H1 (cell line): Measurements from ENCODE around the gene SUSD1. TPM values are rescaled to one million over a fixed set of nuclear protein-coding genes. Genes with fewer than 3 reads are reported as not detected.
A peak's percentile ranks its signal among the peaks of the same experiment; 100 is the strongest.

Experiments used
- CTCF ChIA-PET: fragments of 300-600 bp; sonication (Branson Sonifier 250); formaldehyde crosslinking; loops from one replicate; lab custom pipeline; 2021; ENCODE audit not compliant: partially characterized antibody; lab: Charles Lee
- POLR2A ChIA-PET: fragments of 300-600 bp; sonication (Branson Sonifier 250); formaldehyde crosslinking; loops from one replicate; lab custom pipeline; 2021; ENCODE audit warnings: inconsistent platforms; ENCODE audit not compliant: partially characterized antibody; lab: Charles Lee
- DNase-seq, 2 experiments: peaks; one replicate each; pipeline versions ENCODE4 v3.0.0 to v3.0.0-alpha.2; 2010 to 2022; ENCODE audit warnings: low spot score in 2 of 2, low read depth in 1 of 2, mixed read lengths in 1 of 2
- FAIRE-seq: peaks from 2 replicates; lab custom pipeline; 2011; peaks lifted over from hg19 to GRCh38; lab: Jason Lieb, UNC
- H2AFZ ChIP-seq: 2 replicates; pipeline ENCODE4 v1.8.1; 2012; ENCODE audit warnings: low read length, inconsistent platforms
- H2AK5ac ChIP-seq: 2 replicates; pipeline ENCODE4 v1.6.1; 2013; ENCODE audit warnings: low read depth, low read length
- H2BK120ac ChIP-seq: replicated peaks from 2 replicates; pipeline ENCODE3; 2013; ENCODE audit warnings: low read depth, low read length, inconsistent platforms
- H2BK12ac ChIP-seq: 2 replicates; pipeline ENCODE4 v1.6.1; 2013; ENCODE audit warnings: low read depth, low read length
- H2BK15ac ChIP-seq: 2 replicates; pipeline ENCODE4 v1.6.1; 2013; ENCODE audit warnings: low read length
- H2BK20ac ChIP-seq: 2 replicates; pipeline ENCODE4 v1.6.1; 2013; ENCODE audit warnings: low read length
- H2BK5ac ChIP-seq: 2 replicates; pipeline ENCODE4 v1.6.1; 2013; ENCODE audit warnings: low read depth, low read length
- H3K14ac ChIP-seq: 2 replicates; pipeline ENCODE4 v1.6.1; 2013; ENCODE audit warnings: inconsistent platforms; ENCODE audit not compliant: insufficient read length
- H3K18ac ChIP-seq: 2 replicates; pipeline ENCODE4 v1.6.1; 2013; ENCODE audit warnings: low read length; ENCODE audit errors: extremely low read depth
- H3K23ac ChIP-seq: 2 replicates; pipeline ENCODE4 v1.6.1; 2013; ENCODE audit warnings: inconsistent platforms; ENCODE audit not compliant: insufficient read length
- H3K23me2 ChIP-seq: 2 replicates; pipeline ENCODE4 v1.6.1; 2013; ENCODE audit warnings: low read depth, low read length
- H3K27ac ChIP-seq: 2 replicates; pipeline ENCODE4 v1.6.1; 2011; ENCODE audit warnings: low read depth, low read length, inconsistent platforms
- H3K27me3 ChIP-seq, 4 experiments: replicated peaks in 1 of 4; 1 replicate in 1 of 4; 2 replicates in 3 of 4; pipeline versions ENCODE4 v1.6.1 to v1.8.1; 2011 to 2013; ENCODE audit warnings: low read length in 3 of 4, mild to moderate bottlenecking in 3 of 4, inconsistent platforms in 2 of 4, mixed read lengths in 2 of 4, moderate library complexity in 1 of 4; ENCODE audit not compliant: control insufficient read depth in 3 of 4, insufficient read depth in 3 of 4; ENCODE audit errors: extremely low read depth in 1 of 4
- H3K36me3 ChIP-seq, 4 experiments: 2 replicates each; pipeline versions ENCODE4 v1.6.1 to v1.8.1; 2011 to 2013; ENCODE audit warnings: mild to moderate bottlenecking in 4 of 4, low read length in 3 of 4, moderate library complexity in 2 of 4, control low read depth in 1 of 4, inconsistent platforms in 1 of 4; ENCODE audit not compliant: insufficient read depth in 4 of 4, control insufficient read depth in 2 of 4
- H3K4ac ChIP-seq: replicated peaks from 2 replicates; pipeline ENCODE3; 2013; ENCODE audit warnings: low read length, low read depth, mixed read lengths, inconsistent platforms; ENCODE audit not compliant: insufficient read length
- H3K4me1 ChIP-seq, 4 experiments: replicated peaks in 1 of 4; 1 replicate in 1 of 4; 2 replicates in 3 of 4; pipeline versions ENCODE4 v1.6.1 to v1.8.1; 2011 to 2013; ENCODE audit warnings: low read length in 3 of 4, inconsistent platforms in 2 of 4, mixed read lengths in 1 of 4; ENCODE audit not compliant: insufficient read depth in 4 of 4, control insufficient read depth in 3 of 4
- H3K4me2 ChIP-seq, 2 experiments: 2 replicates each; pipeline versions ENCODE4 v1.6.1 to v1.8.1; 2011 to 2013; ENCODE audit warnings: low read depth in 2 of 2, low read length in 2 of 2, control low read depth in 1 of 2, inconsistent platforms in 1 of 2, mild to moderate bottlenecking in 1 of 2; ENCODE audit not compliant: insufficient read depth in 1 of 2
- H3K4me3 ChIP-seq, 4 experiments: fragments of 200-600, 300-600 bp in 1 of 4; sonication (generic), shearing (Covaris generic), sonication (Bioruptor Twin) in 1 of 4; 2 replicates each; pipeline versions ENCODE4 v1.5.1 to v1.8.1; 2011 to 2016; ENCODE audit warnings: low read length in 4 of 4, low read depth in 3 of 4, control low read depth in 2 of 4, inconsistent platforms in 2 of 4, mild to moderate bottlenecking in 2 of 4, mixed read lengths in 1 of 4, moderate library complexity in 1 of 4; ENCODE audit not compliant: insufficient read depth in 2 of 4; ENCODE audit errors: extremely low read depth in 1 of 4
- H3K56ac ChIP-seq: replicated peaks from 2 replicates; pipeline ENCODE3; 2013; ENCODE audit warnings: low read depth, mild to moderate bottlenecking, mixed read lengths, low read length, inconsistent platforms; ENCODE audit not compliant: insufficient read length
- H3K79me1 ChIP-seq: 2 replicates; pipeline ENCODE4 v1.6.1; 2013; ENCODE audit warnings: low read depth, low read length, control low read depth
- H3K79me2 ChIP-seq, 2 experiments: 2 replicates each; pipeline versions ENCODE4 v1.6.1 to v1.8.1; 2012 to 2013; ENCODE audit warnings: low read length in 2 of 2, mild to moderate bottlenecking in 2 of 2, inconsistent platforms in 1 of 2; ENCODE audit not compliant: insufficient read depth in 2 of 2, control insufficient read depth in 1 of 2
- H3K9ac ChIP-seq, 4 experiments: replicated peaks in 1 of 4; 1 replicate in 1 of 4; 2 replicates in 3 of 4; pipeline versions ENCODE4 v1.6.1 to v1.8.1; 2011 to 2013; ENCODE audit warnings: low read depth in 3 of 4, low read length in 3 of 4, control low read depth in 2 of 4, mild to moderate bottlenecking in 2 of 4, moderate library complexity in 2 of 4, inconsistent platforms in 1 of 4; ENCODE audit errors: extremely low read depth in 1 of 4
- H3K9me3 ChIP-seq, 2 experiments: 2 replicates each; pipeline versions ENCODE4 v1.6.1 to v1.8.1; 2012 to 2013; ENCODE audit warnings: mild to moderate bottlenecking in 2 of 2, moderate library complexity in 2 of 2, control low read depth in 1 of 2, inconsistent platforms in 1 of 2, low read depth in 1 of 2, low read length in 1 of 2, mixed read lengths in 1 of 2; ENCODE audit not compliant: insufficient read depth in 2 of 2
- H4K20me1 ChIP-seq, 2 experiments: replicated peaks in 1 of 2; 2 replicates each; pipeline versions ENCODE3 to v1.8.1; 2011 to 2013; ENCODE audit warnings: inconsistent platforms in 2 of 2, low read length in 2 of 2, mild to moderate bottlenecking in 1 of 2; ENCODE audit not compliant: insufficient read depth in 2 of 2, control insufficient read depth in 1 of 2
- H4K5ac ChIP-seq: 2 replicates; pipeline ENCODE4 v1.6.1; 2013; ENCODE audit warnings: low read length, low read depth, mixed read lengths, inconsistent platforms; ENCODE audit not compliant: insufficient read length
- H4K8ac ChIP-seq: 2 replicates; pipeline ENCODE4 v1.8.0; 2013; ENCODE audit warnings: mild to moderate bottlenecking, moderate library complexity, low read length, inconsistent platforms; ENCODE audit not compliant: insufficient read depth; ENCODE audit errors: extremely low read depth
- H4K91ac ChIP-seq: replicated peaks from 2 replicates; pipeline ENCODE3; 2013; ENCODE audit warnings: low read length, mixed read lengths, inconsistent platforms; ENCODE audit not compliant: insufficient read length
- ASH2L ChIP-seq: fragments of 200-600, 300-600 bp; sonication (generic); IDR thresholded peaks from one replicate; pipeline ENCODE4 v1.7.1; 2017; ENCODE audit warnings: low read length
- CEBPB ChIP-seq: IDR thresholded peaks from 2 replicates; pipeline ENCODE4 v1.6.1; 2012; ENCODE audit warnings: low read depth, low read length
- CREB1 ChIP-seq: IDR thresholded peaks from 2 replicates; pipeline ENCODE4 v1.6.1; 2012; ENCODE audit warnings: inconsistent platforms
- HDAC2 ChIP-seq, 2 experiments: fragments of 300-600 bp in 1 of 2; sonication (generic) in 1 of 2; IDR thresholded peaks; 2 replicates each; pipeline ENCODE4 v1.6.1; 2011 to 2012; ENCODE audit warnings: low read depth in 2 of 2, low read length in 2 of 2, mild to moderate bottlenecking in 2 of 2, moderate library complexity in 2 of 2, borderline replicate concordance in 1 of 2, inconsistent platforms in 1 of 2
- NANOG ChIP-seq: IDR thresholded peaks from 2 replicates; pipeline ENCODE4 v1.6.1; 2011; ENCODE audit warnings: low read length, low read depth, mild to moderate bottlenecking, inconsistent platforms; ENCODE audit not compliant: insufficient read depth, poor library complexity, severe bottlenecking
- PHF8 ChIP-seq: fragments of 200-600 bp; sonication (generic); conservative IDR thresholded peaks from 2 replicates; pipeline ENCODE4 v1.7.1; 2012; ENCODE audit warnings: low read depth, mild to moderate bottlenecking, inconsistent platforms, low read length, moderate library complexity
- RAD21 ChIP-seq, 2 experiments: IDR thresholded peaks in 1 of 2; conservative IDR thresholded peaks in 1 of 2; 2 replicates each; pipeline ENCODE4 v1.6.1; 2011; ENCODE audit warnings: low read depth in 2 of 2, low read length in 2 of 2, improper control_type of control experiment in 1 of 2, inconsistent platforms in 1 of 2, mild to moderate bottlenecking in 1 of 2, moderate library complexity in 1 of 2
- TBP ChIP-seq: IDR thresholded peaks from 2 replicates; pipeline ENCODE4 v1.6.1; 2011; ENCODE audit warnings: low read depth, low read length, improper control_type of control experiment
- TCF12 ChIP-seq: IDR thresholded peaks from 2 replicates; pipeline ENCODE4 v1.6.1; 2011; ENCODE audit warnings: low read depth, mild to moderate bottlenecking, low read length
- ZNF274 ChIP-seq: IDR thresholded peaks from 2 replicates; pipeline ENCODE4 v1.7.0; 2012; ENCODE audit warnings: low read length, borderline replicate concordance; ENCODE audit errors: extremely low read depth
- WGBS, 2 experiments: shearing (Covaris generic) in 1 of 2; methylation state at CpG; one replicate each; pipeline versions ENCODE4 v1.1.6 to v1.1.7; 2013 to 2015; ENCODE audit warnings: low lambda C conversion rate in 2 of 2, mixed read lengths in 2 of 2, inconsistent platforms in 1 of 2, low coverage in 1 of 2, missing lambda C conversion rate in 1 of 2; ENCODE audit not compliant: insufficient replicate concordance in 2 of 2, insufficient coverage in 1 of 2, insufficient read length in 1 of 2; ENCODE audit errors: extremely low coverage in 1 of 2, missing lambda C conversion rate in 1 of 2; 5-methylcytosine and 5-hydroxymethylcytosine counted together
- polyA plus RNA-seq, 7 experiments: library from polyadenylated mRNA; depleted of rRNA in 3 of 7; stranded (reverse) in 5 of 7; unstranded in 2 of 7; fragments of >200 nt in 5 of 7; fragments of 200-250 nt in 2 of 7; gene quantifications; 1 replicate in 5 of 7; 2 replicates in 1 of 7; 4 replicates in 1 of 7; pipeline versions ENCODE4 v1.2.1 to v1.2.3, GENCODE V29; 2011 to 2013; ENCODE audit warnings: missing spikeins in 2 of 7, mixed read lengths in 2 of 7
- total RNA-seq: library from RNA; stranded (reverse); fragmentation: NEBNext Ultra II Directional; extraction: Animal tissue kit (Norgen Biotek cat#: 25700); gene quantifications from 2 replicates; pipeline ENCODE4 v1.2.1, GENCODE V29; 2021
- TF ChIP-seq, protein P1 (sequence below), 3 experiments: IDR thresholded peaks; 1 replicate in 2 of 3; 2 replicates in 1 of 3; pipeline versions ENCODE4 v1.5.1 to v1.6.1; 2011; ENCODE audit warnings: low read length in 3 of 3, mild to moderate bottlenecking in 3 of 3, inconsistent platforms in 2 of 3, low read depth in 1 of 3, moderate library complexity in 1 of 3; ENCODE audit not compliant: insufficient read depth in 1 of 3; ENCODE audit errors: control extremely low read depth in 1 of 3

SUSD1 gene
- total and polyA plus RNA-seq, 2 of the 8 experiments (the other 6 are each of a cell fraction or from before 2014, with no cell fraction given), result 2.8 to 7.2 TPM

DNA sequence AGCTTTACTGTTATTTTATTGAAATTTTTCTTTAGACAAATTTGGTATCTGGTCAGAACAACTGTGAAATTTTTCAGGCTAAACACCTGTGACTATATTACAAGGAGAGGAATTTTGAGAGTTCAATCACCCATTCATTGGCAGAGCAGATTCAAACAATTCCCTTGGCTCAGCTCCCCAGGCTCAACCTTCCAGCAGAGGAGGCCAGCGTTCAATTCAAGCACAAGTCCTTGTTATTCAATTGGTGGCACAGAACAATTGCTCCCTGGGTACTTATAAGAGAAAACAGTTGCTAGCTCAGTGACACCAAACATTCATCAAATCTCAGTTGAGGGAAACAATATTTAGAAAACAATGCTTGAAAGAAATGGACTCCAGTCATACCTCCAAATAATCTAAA, 83.3 kb downstream of the SUSD1 start:
- no peak overlapping the region for H3K23ac ChIP-seq
- no peak overlapping the region for H2AK5ac ChIP-seq
- no peak overlapping the region for H3K18ac ChIP-seq
- H3K9me3 ChIP-seq, result no peaks in the 10 kb centered on the region; a peak in 1 of 4 replicates
- H3K27ac ChIP-seq, result no peak overlapping the region
- H3K14ac ChIP-seq, result no peak overlapping the region
- H3K4me2 ChIP-seq, result no peak overlapping the region
- H2BK20ac ChIP-seq, result no peak overlapping the region
- H2BK15ac ChIP-seq, result no peak overlapping the region
- H3K9ac ChIP-seq, result no peak overlapping the region
- no peak overlapping the region for H2BK120ac ChIP-seq
- H2BK12ac ChIP-seq, result no peak overlapping the region
- H4K8ac ChIP-seq, result no peak overlapping the region
- ChIA-PET CTCF (interaction anchor here (0.7 to 1.5 kb wide), 8 partner anchors 10 to 728 kb away, joined by 3 to 4 read pairs (median 3); no protein-coding TSS in a partner anchor), POLR2A (no interaction called here)
- H3K79me2 ChIP-seq, result no peaks in the 10 kb centered on the region
- H3K27me3 ChIP-seq, result no peaks in the 10 kb centered on the region
- peaks cover 0 to 3% (median 0%) of the 10 kb centered on the region in 4 experiments; a peak in 1 of 8 replicates for H3K36me3 ChIP-seq
- FAIRE-seq, result no peak
- no peak overlapping the region for H4K5ac ChIP-seq
- no peak overlapping the region for H2AFZ ChIP-seq
- H4K20me1 ChIP-seq, result no peaks in the 10 kb centered on the region
- H4K91ac ChIP-seq, result no peak overlapping the region
- H3K79me1 ChIP-seq, result no peaks in the 10 kb centered on the region
- 11% methylated on average over 1 of the region's 1 CpG; no CpG with 5 or more reads in 1 of the 2 experiments for WGBS, 2 experiments
- no peaks in the 10 kb centered on the region for H3K23me2 ChIP-seq
- no peak overlapping the region for H3K4ac ChIP-seq
- no peak for DNase-seq
- peaks cover 0 to 9% (median under 1%) of the 10 kb centered on the region in 4 experiments; a peak in 3 of 7 replicates for H3K4me1 ChIP-seq
- H3K4me3 ChIP-seq, result no peak overlapping the region
- H3K56ac ChIP-seq, result no peak overlapping the region
- no peak overlapping the region for H2BK5ac ChIP-seq
- peak; percentile 25 for TF ChIP-seq NANOG
- TF ChIP-seq PHF8, result no peak
- no peak for TF ChIP-seq ASH2L
- no peak for TF ChIP-seq TBP
- TF ChIP-seq, protein P1, sequence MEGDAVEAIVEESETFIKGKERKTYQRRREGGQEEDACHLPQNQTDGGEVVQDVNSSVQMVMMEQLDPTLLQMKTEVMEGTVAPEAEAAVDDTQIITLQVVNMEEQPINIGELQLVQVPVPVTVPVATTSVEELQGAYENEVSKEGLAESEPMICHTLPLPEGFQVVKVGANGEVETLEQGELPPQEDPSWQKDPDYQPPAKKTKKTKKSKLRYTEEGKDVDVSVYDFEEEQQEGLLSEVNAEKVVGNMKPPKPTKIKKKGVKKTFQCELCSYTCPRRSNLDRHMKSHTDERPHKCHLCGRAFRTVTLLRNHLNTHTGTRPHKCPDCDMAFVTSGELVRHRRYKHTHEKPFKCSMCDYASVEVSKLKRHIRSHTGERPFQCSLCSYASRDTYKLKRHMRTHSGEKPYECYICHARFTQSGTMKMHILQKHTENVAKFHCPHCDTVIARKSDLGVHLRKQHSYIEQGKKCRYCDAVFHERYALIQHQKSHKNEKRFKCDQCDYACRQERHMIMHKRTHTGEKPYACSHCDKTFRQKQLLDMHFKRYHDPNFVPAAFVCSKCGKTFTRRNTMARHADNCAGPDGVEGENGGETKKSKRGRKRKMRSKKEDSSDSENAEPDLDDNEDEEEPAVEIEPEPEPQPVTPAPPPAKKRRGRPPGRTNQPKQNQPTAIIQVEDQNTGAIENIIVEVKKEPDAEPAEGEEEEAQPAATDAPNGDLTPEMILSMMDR (IDR thresholded peaks at IDR 0.05; ENCODE audit: control extremely low read depth in 1 of 3, insufficient read depth in 1 of 3, low read depth in 1 of 3, low read length in 3 of 3), result peak; percentile 38 to 64 (median 60)
- no peak for TF ChIP-seq ZNF274
- TF ChIP-seq TCF12, result no peak
- no peak for TF ChIP-seq CEBPB
- no peak for TF ChIP-seq CREB1
- TF ChIP-seq HDAC2 (IDR thresholded peaks at IDR 0.05; ENCODE audit: borderline replicate concordance in 1 of 2, low read depth in 2 of 2, low read length in 2 of 2), result no peak
- TF ChIP-seq RAD21 (IDR thresholded peaks at IDR 0.05 in 1 of 2, conservative IDR thresholded peaks at IDR 0.05 in 1 of 2; ENCODE audit: low read depth in 2 of 2, low read length in 2 of 2), result peak; percentile 66 to 78
